ENCODE results near the gene C1orf105. TPM values are rescaled to one million over a fixed set of nuclear protein-coding genes. Genes with fewer than 3 reads are reported as not detected.
A peak's percentile ranks its signal among the peaks of the same experiment; 100 is the strongest.

The C1orf105 gene
- total and polyA plus RNA-seq, 2 experiments from 2014 or later = 0.23 to 2.2 TPM

- no peak overlapping the region for H2AFZ ChIP-seq
- 92% methylated on average over 1 of the region's 1 CpG for WGBS (ENCODE audit: low lambda C conversion rate, missing lambda C conversion rate)
- no peak overlapping the region for H3K4me2 ChIP-seq
- no peaks in the 10 kb centered on the region for H3K79me2 ChIP-seq
- H3K4me3 ChIP-seq = no peak overlapping the region
- TF ChIP-seq EZH2 (IDR thresholded peaks at IDR 0.05; ENCODE audit: borderline replicate concordance) (no peak), CTCF (IDR thresholded peaks at IDR 0.05; ENCODE audit: poor library complexity) (no peak), EZH2phosphoT487 (IDR thresholded peaks at IDR 0.05; ENCODE audit: low read depth, severe bottlenecking, unreplicated experiment) (no peak)
- peaks cover 52% of the 10 kb centered on the region for H3K4me1 ChIP-seq (ENCODE audit: insufficient read depth)
- H3K27me3 ChIP-seq = no peaks in the 10 kb centered on the region
- peak overlapping the region; percentile 89 for H3K27ac ChIP-seq
- DNase-seq (ENCODE audit: low spot score) = no peak
- H3K36me3 ChIP-seq (replicated peaks; ENCODE audit: insufficient read depth, low read depth) = no peaks in the 10 kb centered on the region
- no peaks in the 10 kb centered on the region for H3K9me2 ChIP-seq (replicated peaks; ENCODE audit: insufficient read depth)
- no peaks in the 10 kb centered on the region for H4K20me1 ChIP-seq (ENCODE audit: insufficient read depth, poor library complexity, severe bottlenecking)
- H3K9me3 ChIP-seq (ENCODE audit: low read depth) = no peaks in the 10 kb centered on the region
These were observed 35.8 kb upstream of the C1orf105 start for GRCh38 chr1:172384656-172385055.

GRCh38 chr1:172386046-172386445 is 34.4 kb upstream of the C1orf105 start:
- no peak overlapping the region for H2AFZ ChIP-seq
- WGBS (ENCODE audit: low lambda C conversion rate, missing lambda C conversion rate) = 93% methylated on average over 2 of the region's 2 CpGs
- no peak for DNase-seq (ENCODE audit: low spot score)
- H3K9me2 ChIP-seq (replicated peaks; ENCODE audit: insufficient read depth) = no peaks in the 10 kb centered on the region
- no peaks in the 10 kb centered on the region for H3K9me3 ChIP-seq (ENCODE audit: low read depth)
- H4K20me1 ChIP-seq (ENCODE audit: insufficient read depth, poor library complexity, severe bottlenecking) = no peaks in the 10 kb centered on the region
- no peak overlapping the region for H3K27ac ChIP-seq
- no peak overlapping the region for H3K4me2 ChIP-seq
- no peak overlapping the region for H3K4me3 ChIP-seq
- TF ChIP-seq EZH2 (IDR thresholded peaks at IDR 0.05; ENCODE audit: borderline replicate concordance) (no peak), CTCF (IDR thresholded peaks at IDR 0.05; ENCODE audit: poor library complexity) (no peak), EZH2phosphoT487 (IDR thresholded peaks at IDR 0.05; ENCODE audit: low read depth, severe bottlenecking, unreplicated experiment) (no peak)
- H3K27me3 ChIP-seq = no peaks in the 10 kb centered on the region
- peaks cover 53% of the 10 kb centered on the region for H3K4me1 ChIP-seq (ENCODE audit: insufficient read depth)
- H3K36me3 ChIP-seq (replicated peaks; ENCODE audit: insufficient read depth, low read depth) = no peaks in the 10 kb centered on the region
- no peaks in the 10 kb centered on the region for H3K79me2 ChIP-seq

- Histone ChIP-seq H3K79me2 (no peaks in the 10 kb centered on the region), H3K36me3 (replicated peaks; ENCODE audit: insufficient read depth, low read depth) (no peaks in the 10 kb centered on the region), H3K9me3 (ENCODE audit: low read depth) (no peaks in the 10 kb centered on the region), H3K4me3 (no peak overlapping the region), H3K9me2 (replicated peaks; ENCODE audit: insufficient read depth) (no peaks in the 10 kb centered on the region), H3K4me2 (no peak overlapping the region), H4K20me1 (ENCODE audit: insufficient read depth, poor library complexity, severe bottlenecking) (no peaks in the 10 kb centered on the region), H2AFZ (no peak overlapping the region), H3K27ac (no peak overlapping the region), H3K4me1 (ENCODE audit: insufficient read depth) (peaks cover 41% of the 10 kb centered on the region), H3K27me3 (no peaks in the 10 kb centered on the region)
- DNase-seq (ENCODE audit: low spot score) = no peak
- 94% methylated on average over 8 of the region's 8 CpGs for WGBS (ENCODE audit: low lambda C conversion rate, missing lambda C conversion rate)
- TF ChIP-seq CTCF (IDR thresholded peaks at IDR 0.05; ENCODE audit: poor library complexity) = no peak
- TF ChIP-seq EZH2phosphoT487 (IDR thresholded peaks at IDR 0.05; ENCODE audit: low read depth, severe bottlenecking, unreplicated experiment) = no peak
- TF ChIP-seq EZH2 (IDR thresholded peaks at IDR 0.05; ENCODE audit: borderline replicate concordance) = no peak
These were observed 32.0 kb upstream of the C1orf105 start for GRCh38 chr1:172388490-172388889.

GRCh38 chr1:172390301-172390682 is 30.2 kb upstream of the C1orf105 start:
- no peaks in the 10 kb centered on the region for H4K20me1 ChIP-seq (ENCODE audit: insufficient read depth, poor library complexity, severe bottlenecking)
- peak overlapping the region; percentile 58 for H3K4me2 ChIP-seq
- no peaks in the 10 kb centered on the region for H3K9me3 ChIP-seq (ENCODE audit: low read depth)
- no peaks in the 10 kb centered on the region for H3K27me3 ChIP-seq
- no peaks in the 10 kb centered on the region for H3K9me2 ChIP-seq (replicated peaks; ENCODE audit: insufficient read depth)
- no peaks in the 10 kb centered on the region for H3K36me3 ChIP-seq (replicated peaks; ENCODE audit: insufficient read depth, low read depth)
- H2AFZ ChIP-seq = no peak overlapping the region
- H3K4me1 ChIP-seq (ENCODE audit: insufficient read depth) = peaks cover 42% of the 10 kb centered on the region
- no peak for DNase-seq (ENCODE audit: low spot score)
- no peaks in the 10 kb centered on the region for H3K79me2 ChIP-seq
- peak overlapping the region; percentile 90 for H3K27ac ChIP-seq
- 20% methylated on average over 3 of the region's 3 CpGs for WGBS (ENCODE audit: low lambda C conversion rate, missing lambda C conversion rate)
- no peak overlapping the region for H3K4me3 ChIP-seq
- TF ChIP-seq EZH2phosphoT487 (IDR thresholded peaks at IDR 0.05; ENCODE audit: low read depth, severe bottlenecking, unreplicated experiment) (no peak), CTCF (IDR thresholded peaks at IDR 0.05; ENCODE audit: poor library complexity) (no peak), EZH2 (IDR thresholded peaks at IDR 0.05; ENCODE audit: borderline replicate concordance) (no peak)
